Pancreas (tissue), 10 donors: Measurements from ENCODE around the gene CASP4. TPM values are rescaled to one million over a fixed set of nuclear protein-coding genes. Genes with fewer than 3 reads are reported as not detected.

Source experiments
- ATAC-seq, 4 donors: fragments of 200-7000 bp; cut with Tn5 transposase; one replicate each; pipeline versions ENCODE4 v1.8.0 to v1.9.1; 2020; ENCODE audit warnings: mild to moderate bottlenecking in 4 of 4, moderate library complexity in 4 of 4
- DNase-seq, 6 donors: peaks; one replicate each; pipeline ENCODE4 v3.0.0-alpha.2; 2020
- FAIRE-seq: peaks from 2 replicates; lab custom pipeline; 2012; peaks lifted over from hg19 to GRCh38; lab: Jason Lieb, UNC
- H3K27ac ChIP-seq, 4 donors: fragments of 200-600 bp; sonication (generic); 1 replicate in 3 of 4; 2 replicates in 1 of 4; pipeline versions ENCODE4 v1.5.0 to v1.8.0; 2020
- H3K27me3 ChIP-seq, 4 donors: fragments of 200-600 bp; one replicate each; pipeline ENCODE4 v1.8.0; 2021
- H3K36me3 ChIP-seq, 3 donors: fragments of 200-600 bp; sonication (generic) in 1 of 3; one replicate each; pipeline versions ENCODE4 v1.5.0 to v1.8.0; 2020 to 2021
- H3K4me1 ChIP-seq, 3 donors: fragments of 200-600 bp; one replicate each; pipeline ENCODE4 v1.8.0; 2021
- H3K4me3 ChIP-seq, 4 donors: fragments of 200-600 bp; sonication (generic) in 2 of 4; one replicate each; pipeline versions ENCODE4 v1.5.0 to v1.8.0; 2020 to 2021
- H3K9me3 ChIP-seq, 4 donors: fragments of 200-600 bp; one replicate each; pipeline ENCODE4 v1.8.0; 2021
- WGBS, 2 donors: extraction: QIAGEN DNeasy Blood & Tissue Kit; methylation state at CpG; one replicate each; pipeline ENCODE4 v1.1.7; 2013; 5-methylcytosine and 5-hydroxymethylcytosine counted together
- intact Hi-C, 3 donors: fragments of 100-400 bp; cut with DNase I; formaldehyde crosslinking; loops; one replicate each; pipeline versions ENCODE4 v1.11.1 to v1.14.2; 2022
- polyA plus RNA-seq, 2 donors: library from polyadenylated mRNA; stranded (reverse); fragments of 200-250 nt; gene quantifications; one replicate each; pipeline ENCODE4 v1.2.3, GENCODE V29; 2013
- total RNA-seq, 6 donors: library from RNA; stranded (reverse); fragmentation: NEBNext Ultra II Directional in 4 of 6; extraction: Animal tissue kit (Norgen Biotek cat#: 25700) in 4 of 6; gene quantifications; one replicate each; pipeline versions ENCODE4 v1.2.1 to v1.2.4, GENCODE V29; 2021 to 2023
- TF ChIP-seq, protein P1 (sequence below), 4 donors: fragments of 200-600 bp; sonication (generic) in 3 of 4; IDR thresholded peaks; one replicate each; pipeline versions ENCODE4 v1.5.0 to v1.8.0; 2021; ENCODE audit warnings: antibody characterized with exemption in 4 of 4
- donor health status: healthy with polysubstance abuse.
- donor health status: DM: no; HTN: no; CAD: no; lungs with moderate emphysema.
- donor health status: DM: no; HTN: no; CAD: no.
- donor health status: control.
- donor health status: control.
- donor health status: Bipolar disorder and iron deficiency.
- donor health status: DM: yes; HTN: yes; CAD: no.
- donor health status: DM: no; HTN: no; CAD: no.
- donor health status: DM: no; HTN: no; CAD: no.
- donor health status: DM: yes; HTN: yes; CAD: no.

Gene CASP4
- total and polyA plus RNA-seq, 8 donors, result 29.7 to 60.8 (median 42.6) TPM

GRCh38 chr11:104916442-104916841 is 51.9 kb downstream of the CASP4 start:
- Histone ChIP-seq H3K9me3 (no peaks in the 10 kb centered on the region), H3K36me3 (no peaks in the 10 kb centered on the region), H3K27me3 (no peaks in the 10 kb centered on the region), H3K27ac (peak overlapping the region in 2 of 4 donors; percentile 30 to 70), H3K4me3 (peak overlapping the region in 1 of 4 donors; percentile 33), H3K4me1 (peaks cover 0 to 9% (median 0%) of the 10 kb centered on the region in 3 donors)
- ATAC-seq, result no peak
- TF ChIP-seq, protein P1, sequence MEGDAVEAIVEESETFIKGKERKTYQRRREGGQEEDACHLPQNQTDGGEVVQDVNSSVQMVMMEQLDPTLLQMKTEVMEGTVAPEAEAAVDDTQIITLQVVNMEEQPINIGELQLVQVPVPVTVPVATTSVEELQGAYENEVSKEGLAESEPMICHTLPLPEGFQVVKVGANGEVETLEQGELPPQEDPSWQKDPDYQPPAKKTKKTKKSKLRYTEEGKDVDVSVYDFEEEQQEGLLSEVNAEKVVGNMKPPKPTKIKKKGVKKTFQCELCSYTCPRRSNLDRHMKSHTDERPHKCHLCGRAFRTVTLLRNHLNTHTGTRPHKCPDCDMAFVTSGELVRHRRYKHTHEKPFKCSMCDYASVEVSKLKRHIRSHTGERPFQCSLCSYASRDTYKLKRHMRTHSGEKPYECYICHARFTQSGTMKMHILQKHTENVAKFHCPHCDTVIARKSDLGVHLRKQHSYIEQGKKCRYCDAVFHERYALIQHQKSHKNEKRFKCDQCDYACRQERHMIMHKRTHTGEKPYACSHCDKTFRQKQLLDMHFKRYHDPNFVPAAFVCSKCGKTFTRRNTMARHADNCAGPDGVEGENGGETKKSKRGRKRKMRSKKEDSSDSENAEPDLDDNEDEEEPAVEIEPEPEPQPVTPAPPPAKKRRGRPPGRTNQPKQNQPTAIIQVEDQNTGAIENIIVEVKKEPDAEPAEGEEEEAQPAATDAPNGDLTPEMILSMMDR (IDR thresholded peaks at IDR 0.05), result no peak
- intact Hi-C loops, result no loop called here
- DNase-seq, result no peak
- FAIRE-seq, result no peak

- no peak for ATAC-seq
- no peaks in the 10 kb centered on the region for H3K9me3 ChIP-seq
- FAIRE-seq, result no peak
- 74 to 75% methylated on average over 3 of the region's 3 CpGs for WGBS, 2 donors
- no peak overlapping the region for H3K27ac ChIP-seq
- no peak overlapping the region for H3K4me3 ChIP-seq
- intact Hi-C loops, result no loop called here
- no peaks in the 10 kb centered on the region for H3K36me3 ChIP-seq
- no peaks in the 10 kb centered on the region for H3K4me1 ChIP-seq
- no peak for DNase-seq
- TF ChIP-seq, protein P1 (IDR thresholded peaks at IDR 0.05), result no peak
- no peaks in the 10 kb centered on the region for H3K27me3 ChIP-seq
These were observed 56.3 kb downstream of the CASP4 start for GRCh38 chr11:104912102-104912501.

GRCh38 chr11:104908186-104908531 is 60.2 kb downstream of the CASP4 start:
- WGBS, 2 donors, result 62 to 84% methylated on average over 3 of the region's 3 CpGs
- Histone ChIP-seq H3K27ac (no peak overlapping the region), H3K9me3 (no peaks in the 10 kb centered on the region), H3K4me1 (no peaks in the 10 kb centered on the region), H3K27me3 (no peaks in the 10 kb centered on the region), H3K36me3 (no peaks in the 10 kb centered on the region), H3K4me3 (no peak overlapping the region)
- TF ChIP-seq, protein P1 (IDR thresholded peaks at IDR 0.05), result no peak
- ATAC-seq (no peak), DNase-seq (no peak), FAIRE-seq (no peak)
- intact Hi-C loops, result no loop called here

DNA sequence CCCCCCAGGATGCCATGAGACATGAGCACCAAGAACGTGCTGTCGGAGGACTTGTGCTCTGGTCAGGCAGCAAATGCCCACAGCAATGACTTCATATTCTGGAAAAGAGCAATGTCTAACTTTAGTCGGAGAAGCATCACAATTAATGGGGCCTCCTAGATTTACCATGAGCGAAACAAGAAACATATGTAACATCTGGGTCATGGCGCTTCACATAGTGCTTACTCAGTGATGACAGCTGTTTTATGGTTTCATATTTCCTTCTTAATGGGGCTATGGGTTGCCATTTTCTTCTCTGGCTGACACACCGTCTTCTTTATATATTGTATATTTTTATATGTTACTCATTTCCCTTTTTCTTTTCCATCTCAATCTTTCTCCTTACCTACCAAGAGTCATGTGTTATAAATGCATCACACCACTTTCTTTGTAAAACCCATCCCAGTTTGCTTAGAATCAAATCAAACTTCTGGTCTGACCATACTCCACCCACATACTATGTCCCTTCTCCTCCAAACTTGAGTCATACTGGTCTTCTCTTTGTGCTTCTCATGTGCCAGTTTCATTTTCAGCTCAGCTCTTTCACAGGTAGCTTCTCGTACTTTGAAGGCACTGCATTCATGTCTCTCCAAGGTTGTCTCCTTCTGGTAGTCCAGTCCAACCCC is 60.7 kb downstream of the CASP4 start:
- FAIRE-seq, result no peak
- 73 to 75% methylated on average over 7 of the region's 7 CpGs for WGBS, 2 donors
- H3K27ac ChIP-seq, result no peak overlapping the region

GRCh38 chr11:104905271-104905670 is 63.1 kb downstream of the CASP4 start:
- Histone ChIP-seq H3K36me3 (no peaks in the 10 kb centered on the region), H3K9me3 (no peaks in the 10 kb centered on the region), H3K4me1 (no peaks in the 10 kb centered on the region), H3K27ac (no peak overlapping the region), H3K27me3 (no peaks in the 10 kb centered on the region), H3K4me3 (no peak overlapping the region)
- FAIRE-seq, result no peak
- intact Hi-C loops, result no loop called here
- TF ChIP-seq, protein P1 (IDR thresholded peaks at IDR 0.05), result no peak
- 78 to 85% methylated on average over 4 of the region's 4 CpGs for WGBS, 2 donors
- no peak for DNase-seq
- no peak for ATAC-seq

More for the DNA sequence above, 60.7 kb downstream of the CASP4 start:
- no peak for ATAC-seq
- intact Hi-C loops, result no loop called here
- Histone ChIP-seq H3K9me3 (no peaks in the 10 kb centered on the region), H3K27me3 (no peaks in the 10 kb centered on the region), H3K36me3 (no peaks in the 10 kb centered on the region), H3K4me1 (no peaks in the 10 kb centered on the region), H3K4me3 (no peak overlapping the region)
- TF ChIP-seq, protein P1 (IDR thresholded peaks at IDR 0.05), result no peak
- no peak for DNase-seq
